ENCODE measurements around the gene KIR3DL2. TPM values are rescaled to one million over a fixed set of nuclear protein-coding genes. Genes with fewer than 3 reads are reported as not detected.
"Not testable (repeated sequence)": the region's sequence is repeated elsewhere in the genome, so short reads cannot be mapped to it uniquely, and the experiment has no call there.

KIR3DL2 gene
- total and polyA plus RNA-seq, 5 donors = 0.11 TPM; not detected in 4

- H3K4me1 ChIP-seq (ENCODE audit: control insufficient read depth, insufficient read depth, low read length); intact Hi-C loops (cut with DNase I); H3K9me3 ChIP-seq (ENCODE audit: control insufficient read depth, low read length); H3K27ac ChIP-seq (ENCODE audit: low read length); H3K4me3 ChIP-seq (ENCODE audit: low read length); H3K27me3 ChIP-seq (ENCODE audit: control insufficient read depth, insufficient read depth); ATAC-seq; DNase-seq: not testable (repeated sequence)
- WGBS = 57% methylated on average over 7 of the region's 7 CpGs
Observed at GRCh38 chr19:54825326-54825725, 24.9 kb upstream of the KIR3DL2 start.

GRCh38 chr19:54828064-54828463, 22.2 kb upstream of the KIR3DL2 start:
- H3K4me3 ChIP-seq (ENCODE audit: low read length); H3K4me1 ChIP-seq (ENCODE audit: control insufficient read depth, insufficient read depth, low read length); intact Hi-C loops (cut with DNase I); H3K9me3 ChIP-seq (ENCODE audit: control insufficient read depth, low read length); ATAC-seq; DNase-seq; H3K27me3 ChIP-seq (ENCODE audit: control insufficient read depth, insufficient read depth); H3K27ac ChIP-seq (ENCODE audit: low read length): not testable (repeated sequence)
- 67% methylated on average over 7 of the region's 8 CpGs for WGBS

GRCh38 chr19:54832496-54832895, 17.7 kb upstream of the KIR3DL2 start, which contains the start of gene KIR2DS4:
KIR2DS4 (plus strand) TSS chr19:54832676.
- DNase-seq; intact Hi-C loops (cut with DNase I); H3K9me3 ChIP-seq (ENCODE audit: control insufficient read depth, low read length); H3K27ac ChIP-seq (ENCODE audit: low read length); H3K4me3 ChIP-seq (ENCODE audit: low read length); H3K4me1 ChIP-seq (ENCODE audit: control insufficient read depth, insufficient read depth, low read length); H3K27me3 ChIP-seq (ENCODE audit: control insufficient read depth, insufficient read depth); ATAC-seq: not testable (repeated sequence)
- 86% methylated on average over 14 of the region's 14 CpGs for WGBS

- ATAC-seq; intact Hi-C loops (cut with DNase I); H3K9me3 ChIP-seq (ENCODE audit: control insufficient read depth, low read length); DNase-seq; H3K4me1 ChIP-seq (ENCODE audit: control insufficient read depth, insufficient read depth, low read length); H3K27ac ChIP-seq (ENCODE audit: low read length); H3K4me3 ChIP-seq (ENCODE audit: low read length); H3K27me3 ChIP-seq (ENCODE audit: control insufficient read depth, insufficient read depth): not testable (repeated sequence)
- 76% methylated on average over 5 of the region's 5 CpGs for WGBS
Observed at GRCh38 chr19:54835126-54835525, 15.1 kb upstream of the KIR3DL2 start.

GRCh38 chr19:54837522-54837921, 12.7 kb upstream of the KIR3DL2 start:
- intact Hi-C loops (cut with DNase I); ATAC-seq; H3K9me3 ChIP-seq (ENCODE audit: control insufficient read depth, low read length); H3K27me3 ChIP-seq (ENCODE audit: control insufficient read depth, insufficient read depth); H3K4me1 ChIP-seq (ENCODE audit: control insufficient read depth, insufficient read depth, low read length); DNase-seq; H3K4me3 ChIP-seq (ENCODE audit: low read length); H3K27ac ChIP-seq (ENCODE audit: low read length): not testable (repeated sequence)
- WGBS = 48% methylated on average over 2 of the region's 2 CpGs

GRCh38 chr19:54843171-54843570, 7.1 kb upstream of the KIR3DL2 start:
- H3K27me3 ChIP-seq (ENCODE audit: control insufficient read depth, insufficient read depth); DNase-seq; H3K4me1 ChIP-seq (ENCODE audit: control insufficient read depth, insufficient read depth, low read length); H3K4me3 ChIP-seq (ENCODE audit: low read length); ATAC-seq; H3K9me3 ChIP-seq (ENCODE audit: control insufficient read depth, low read length); H3K27ac ChIP-seq (ENCODE audit: low read length); intact Hi-C loops (cut with DNase I): not testable (repeated sequence)
- 60% methylated on average over 8 of the region's 8 CpGs for WGBS

- H3K4me3 ChIP-seq (ENCODE audit: low read length) = no peak overlapping the region
- no peaks in the 10 kb centered on the region for H3K27me3 ChIP-seq (ENCODE audit: control insufficient read depth, insufficient read depth)
- DNase-seq = no peak
- no peaks in the 10 kb centered on the region for H3K9me3 ChIP-seq (ENCODE audit: control insufficient read depth, low read length)
- no peak for ATAC-seq
- H3K27ac ChIP-seq (ENCODE audit: low read length) = no peak overlapping the region
- intact Hi-C loops (cut with DNase I) = no loop called here
- no peaks in the 10 kb centered on the region for H3K4me1 ChIP-seq (ENCODE audit: control insufficient read depth, insufficient read depth, low read length)
- WGBS = 43% methylated on average over 2 of the region's 2 CpGs
Observed at GRCh38 chr19:54850930-54851329, 687 bp downstream of the KIR3DL2 start.

- DNase-seq (no peak), ATAC-seq (no peak)
- WGBS = 80% methylated on average over 7 of the region's 7 CpGs
- Histone ChIP-seq H3K4me1 (ENCODE audit: control insufficient read depth, insufficient read depth, low read length) (no peaks in the 10 kb centered on the region), H3K9me3 (ENCODE audit: control insufficient read depth, low read length) (no peaks in the 10 kb centered on the region), H3K27ac (ENCODE audit: low read length) (no peak overlapping the region), H3K27me3 (ENCODE audit: control insufficient read depth, insufficient read depth) (no peaks in the 10 kb centered on the region), H3K4me3 (ENCODE audit: low read length) (no peak overlapping the region)
- intact Hi-C loops (cut with DNase I) = no loop called here
Observed at GRCh38 chr19:54851353-54851752, 1.1 kb downstream of the KIR3DL2 start.

GRCh38 chr19:54855241-54855640, 5.0 kb downstream of the KIR3DL2 start:
- H3K27ac ChIP-seq (ENCODE audit: low read length); H3K4me1 ChIP-seq (ENCODE audit: control insufficient read depth, insufficient read depth, low read length); intact Hi-C loops (cut with DNase I); H3K4me3 ChIP-seq (ENCODE audit: low read length); DNase-seq; H3K27me3 ChIP-seq (ENCODE audit: control insufficient read depth, insufficient read depth); ATAC-seq; H3K9me3 ChIP-seq (ENCODE audit: control insufficient read depth, low read length): not testable (repeated sequence)
- WGBS = 32% methylated on average over 1 of the region's 1 CpG

GRCh38 chr19:54858476-54858875, 8.2 kb downstream of the KIR3DL2 start:
- not testable (repeated sequence) for H3K27me3 ChIP-seq (ENCODE audit: control insufficient read depth, insufficient read depth)

GRCh38 chr19:54859421-54859820, 9.2 kb downstream of the KIR3DL2 start:
- H3K9me3 ChIP-seq (ENCODE audit: control insufficient read depth, low read length); H3K27me3 ChIP-seq (ENCODE audit: control insufficient read depth, insufficient read depth); DNase-seq; intact Hi-C loops (cut with DNase I); H3K27ac ChIP-seq (ENCODE audit: low read length); H3K4me3 ChIP-seq (ENCODE audit: low read length); H3K4me1 ChIP-seq (ENCODE audit: control insufficient read depth, insufficient read depth, low read length); ATAC-seq: not testable (repeated sequence)
- WGBS = 67% methylated on average over 7 of the region's 7 CpGs

More at GRCh38 chr19:54858476-54858875, 8.2 kb downstream of the KIR3DL2 start:
- 62% methylated on average over 3 of the region's 3 CpGs for WGBS
- DNase-seq; H3K4me3 ChIP-seq (ENCODE audit: low read length); H3K4me1 ChIP-seq (ENCODE audit: control insufficient read depth, insufficient read depth, low read length); H3K9me3 ChIP-seq (ENCODE audit: control insufficient read depth, low read length); ATAC-seq; intact Hi-C loops (cut with DNase I); H3K27ac ChIP-seq (ENCODE audit: low read length): not testable (repeated sequence)

- H3K27me3 ChIP-seq (ENCODE audit: control insufficient read depth, insufficient read depth); H3K9me3 ChIP-seq (ENCODE audit: control insufficient read depth, low read length); H3K27ac ChIP-seq (ENCODE audit: low read length); DNase-seq; intact Hi-C loops (cut with DNase I); H3K4me1 ChIP-seq (ENCODE audit: control insufficient read depth, insufficient read depth, low read length); ATAC-seq; H3K4me3 ChIP-seq (ENCODE audit: low read length): not testable (repeated sequence)
- no CpG with 5 or more reads among the region's 3 CpGs for WGBS
Observed at GRCh38 chr19:54863459-54863858, 13.2 kb downstream of the KIR3DL2 start.

All from right cardiac atrium (tissue), 5 donors.